OCI-M2 (cell line): ENCODE results near the gene VWA5B2.

Experiments used
- DNase-seq: peaks from one replicate; lab custom pipeline; 2025; ENCODE audit not compliant: unreplicated experiment; lab: John Stamatoyannopoulos, UW

The VWA5B2 gene

DNA sequence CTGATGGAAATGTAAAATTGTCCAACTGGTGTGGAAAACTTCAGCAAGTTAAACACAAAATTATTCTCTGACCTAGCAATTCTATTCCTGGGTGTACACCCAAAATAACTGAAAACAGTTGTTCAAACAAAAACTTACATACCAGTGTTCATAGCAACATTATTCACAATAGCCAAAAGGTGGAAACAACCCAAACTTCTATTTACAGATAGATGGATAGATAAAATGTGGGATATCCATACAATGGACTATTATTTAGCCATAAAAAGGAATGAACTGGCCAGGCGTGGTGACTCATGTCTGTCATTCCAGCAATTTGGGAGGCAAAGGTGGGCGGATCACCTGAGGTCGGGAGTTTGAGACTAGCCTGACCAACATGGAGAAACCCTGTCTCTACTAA is 6.9 kb upstream of the VWA5B2 start:
- no peak for DNase-seq

DNA sequence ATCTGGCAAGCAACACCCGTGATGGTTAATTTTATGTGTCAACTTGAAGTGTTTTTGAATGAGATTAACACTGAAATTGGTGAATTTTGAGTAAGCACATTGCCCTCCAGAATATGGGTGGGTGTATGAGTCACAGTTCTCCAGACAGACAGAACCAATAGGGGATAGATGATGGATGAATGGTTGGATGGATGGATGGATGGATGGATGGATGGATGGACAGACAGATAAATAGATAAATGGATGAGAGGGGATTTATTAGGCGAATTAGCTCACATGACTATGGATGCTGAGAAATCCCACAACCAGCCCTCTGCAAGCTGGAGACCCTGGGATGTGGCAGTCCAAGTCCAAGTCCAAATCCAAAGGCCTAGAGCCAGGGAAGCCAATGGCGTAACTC is 5.4 kb upstream of the VWA5B2 start:
- DNase-seq: no peak

DNA sequence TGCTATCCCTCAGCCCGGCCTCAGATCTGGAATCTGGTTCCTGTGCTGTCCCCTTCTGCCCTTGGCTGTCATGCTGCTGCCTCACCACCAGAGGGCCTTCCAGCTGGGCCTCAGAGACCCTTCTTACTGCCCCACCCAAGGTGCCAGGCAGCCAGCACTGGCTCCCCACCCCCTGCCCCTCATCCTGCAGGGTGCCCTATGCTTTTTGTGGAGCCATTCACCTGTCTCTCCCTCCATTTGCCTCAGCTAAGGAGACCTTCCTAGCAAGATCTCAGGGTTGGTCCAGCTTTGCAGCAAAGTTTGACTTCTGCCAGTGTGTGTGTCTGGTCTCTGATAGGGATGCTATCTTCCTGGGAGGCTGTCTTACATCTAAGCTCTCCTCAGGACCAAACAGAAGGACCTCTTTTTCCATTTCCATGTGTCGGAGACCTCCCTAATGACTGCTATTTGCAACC is 1.9 kb upstream of the VWA5B2 start:
- DNase-seq: no peak

DNA sequence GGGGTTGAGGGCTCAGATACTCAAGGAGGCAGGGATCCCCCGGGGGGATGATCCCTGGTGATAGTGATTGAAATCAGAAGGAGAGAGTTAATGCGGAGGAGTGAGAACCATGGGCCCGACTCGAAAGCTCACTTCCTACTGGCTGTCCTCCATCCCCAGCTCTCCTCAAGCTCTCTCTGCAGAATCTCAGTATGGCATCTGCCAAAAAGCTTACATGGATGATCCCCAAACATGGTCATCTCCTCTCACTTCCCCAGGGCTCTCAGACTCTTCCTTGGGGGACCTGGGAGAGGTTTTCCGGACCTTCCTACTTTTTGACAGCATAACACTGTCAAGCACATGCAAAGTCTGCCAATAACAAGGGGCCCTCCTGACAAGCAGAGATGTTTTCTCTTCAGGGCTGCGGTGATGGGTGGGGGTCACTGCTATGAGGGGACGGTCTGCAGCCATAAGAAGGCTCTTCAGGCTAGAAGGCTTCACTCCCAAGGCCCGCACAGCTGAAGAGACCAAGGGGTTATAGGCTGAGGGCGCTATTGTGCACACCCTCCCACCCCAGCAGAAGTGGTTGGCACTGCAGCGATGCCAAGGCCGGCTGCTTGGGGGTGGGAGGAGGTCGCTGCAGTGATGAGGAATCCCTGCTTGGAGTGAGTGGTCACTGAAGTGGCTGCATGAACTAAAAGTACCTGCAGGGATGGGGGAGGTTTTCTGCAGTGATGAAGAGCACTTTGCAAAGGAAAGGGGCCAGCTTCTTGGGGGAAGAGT is 828 bp upstream of the VWA5B2 start:
- no peak for DNase-seq

DNA sequence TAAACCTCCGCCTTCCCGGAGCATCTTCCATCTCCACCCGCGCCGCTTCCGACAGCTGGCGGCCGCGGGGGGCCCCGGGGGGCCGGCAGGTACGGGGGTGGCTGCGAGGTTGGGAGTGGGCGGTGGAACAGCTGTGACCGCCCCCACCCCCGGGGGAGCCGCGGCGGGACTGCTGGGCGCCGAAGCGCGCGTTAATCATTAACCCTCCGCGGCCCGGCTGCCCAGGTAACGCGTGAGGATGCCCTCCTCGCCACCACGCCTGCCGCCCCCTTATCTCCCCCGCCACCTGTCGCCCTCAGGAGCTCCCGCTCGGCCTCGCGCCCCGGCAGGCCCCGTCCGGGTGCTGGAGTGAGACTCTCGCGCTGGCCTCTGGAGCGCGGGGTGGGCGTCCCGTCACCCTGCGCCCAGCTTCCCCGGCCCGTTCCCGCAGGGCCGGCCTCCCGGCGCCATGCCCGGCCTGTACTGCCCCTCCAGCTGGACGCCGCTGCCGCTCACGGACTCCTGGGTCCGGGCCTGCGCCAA is 757 bp downstream of the VWA5B2 start:
- DNase-seq: no peak

DNA sequence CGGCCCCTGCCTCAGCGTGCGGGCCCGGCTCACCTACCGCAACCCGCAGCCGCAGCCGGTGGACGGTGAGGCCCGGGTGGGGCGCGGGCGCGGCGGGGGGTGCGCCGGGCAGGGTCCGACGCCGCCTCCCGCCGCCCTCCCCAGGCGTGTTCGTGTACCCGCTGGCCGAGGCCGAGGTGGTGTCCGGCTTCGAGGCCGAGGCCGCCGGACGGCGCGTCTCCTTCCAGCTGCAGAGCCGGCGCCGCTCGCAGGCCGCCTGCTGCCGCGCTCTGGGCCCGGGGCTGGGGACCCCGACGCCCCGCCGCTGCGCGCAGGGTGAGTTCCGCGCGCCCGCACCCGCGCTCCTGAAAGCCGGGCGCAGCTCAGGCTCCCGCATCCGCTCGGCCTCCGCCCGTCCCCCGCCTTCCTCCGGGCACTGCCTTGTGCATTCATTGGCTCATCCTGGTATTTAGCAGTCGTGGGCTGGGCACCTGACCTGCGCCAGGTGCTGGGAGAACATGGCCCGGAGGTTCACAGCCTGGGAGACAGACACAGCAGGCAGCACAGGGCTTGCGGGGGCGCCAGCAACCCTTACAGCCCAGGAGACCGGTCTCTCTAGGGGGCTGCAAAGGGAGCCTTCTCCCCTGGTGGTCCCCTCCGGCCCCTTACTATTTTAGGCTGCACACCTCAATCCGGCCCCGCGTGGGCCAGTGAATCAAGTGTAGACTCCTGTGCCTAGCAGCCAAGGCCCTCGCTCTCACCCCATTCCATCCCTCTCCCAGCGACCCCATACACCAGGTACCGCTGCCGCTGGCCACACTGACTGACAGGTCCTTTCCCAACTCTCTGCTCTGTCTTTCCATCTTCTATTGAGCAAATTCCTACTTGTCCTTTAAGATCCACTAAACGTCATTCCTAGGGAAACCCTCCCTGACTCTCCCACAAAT is 1.5 kb downstream of the VWA5B2 start:
- DNase-seq: no peak

DNA sequence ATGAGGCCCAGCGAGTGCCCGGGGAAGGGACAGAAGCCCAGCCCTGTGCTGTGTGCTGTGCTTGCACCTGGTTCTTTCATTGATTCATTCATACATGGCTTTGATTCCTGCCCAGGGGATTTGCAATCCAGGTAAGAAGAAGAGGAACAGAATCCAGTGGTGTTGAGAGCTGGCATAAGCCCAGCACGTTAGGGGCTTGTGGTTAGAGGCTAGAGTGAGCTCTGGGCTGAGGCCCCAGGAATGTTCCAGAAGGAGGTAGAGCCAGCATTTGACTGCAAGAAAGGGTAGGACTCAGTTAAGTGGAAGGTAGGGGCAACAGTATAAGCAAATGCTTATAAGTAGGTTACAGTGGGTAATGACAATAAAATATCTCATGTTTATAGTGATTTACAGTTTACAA is 2.3 kb downstream of the VWA5B2 start:
- DNase-seq: no peak

DNA sequence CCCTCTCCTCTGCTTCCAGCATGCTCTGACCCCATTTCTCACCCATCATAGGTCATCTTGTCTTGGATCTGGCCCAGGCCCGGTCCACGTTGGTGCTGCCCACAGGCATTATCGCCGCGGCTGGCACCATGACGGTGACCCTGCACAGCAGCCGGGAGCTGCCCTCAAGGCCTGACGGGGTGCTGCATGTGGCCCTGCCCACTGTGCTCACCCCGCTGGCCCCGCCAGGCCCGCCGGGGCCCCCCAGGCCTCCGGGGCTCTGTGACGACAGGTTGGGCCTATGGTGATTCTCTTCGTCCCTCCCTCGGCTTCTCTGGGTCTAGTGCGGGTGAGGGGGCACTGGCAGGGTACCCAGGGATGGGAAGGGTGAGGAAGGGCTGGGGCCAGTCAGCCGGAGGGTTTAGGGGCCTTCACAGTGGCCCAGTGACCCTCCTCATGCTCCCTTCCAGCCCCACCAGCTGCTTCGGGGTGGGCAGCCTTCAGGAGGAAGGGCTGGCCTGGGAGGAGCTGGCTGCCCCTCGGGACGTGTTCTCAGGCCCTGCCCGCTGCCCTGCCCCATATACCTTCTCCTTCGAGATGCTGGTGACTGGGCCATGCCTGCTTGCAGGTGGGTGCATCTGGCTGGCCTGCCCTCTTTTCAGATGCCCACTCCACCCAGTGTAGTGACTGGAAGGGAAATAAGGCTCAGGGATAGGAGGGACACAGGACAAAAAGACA is 3.9 kb downstream of the VWA5B2 start:
- DNase-seq: no peak

DNA sequence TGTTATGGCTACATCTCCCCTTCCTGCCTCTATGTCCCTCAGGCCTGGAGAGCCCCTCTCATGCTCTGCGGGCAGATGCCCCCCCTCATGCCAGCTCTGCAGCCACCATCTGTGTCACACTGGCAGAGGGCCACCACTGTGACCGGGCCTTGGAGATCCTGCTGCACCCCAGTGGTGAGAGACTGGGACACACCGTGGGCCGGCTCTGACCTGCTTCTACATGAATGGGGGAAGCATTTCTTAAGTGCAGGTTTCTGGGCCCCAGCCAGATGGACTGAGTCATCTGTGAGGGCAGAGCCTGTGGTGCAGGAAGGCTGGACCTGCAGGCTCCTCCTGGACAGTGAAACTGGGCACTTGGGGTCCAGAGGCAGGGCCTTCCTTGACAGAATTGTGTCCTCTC is 4.8 kb downstream of the VWA5B2 start:
- DNase-seq: no peak

DNA sequence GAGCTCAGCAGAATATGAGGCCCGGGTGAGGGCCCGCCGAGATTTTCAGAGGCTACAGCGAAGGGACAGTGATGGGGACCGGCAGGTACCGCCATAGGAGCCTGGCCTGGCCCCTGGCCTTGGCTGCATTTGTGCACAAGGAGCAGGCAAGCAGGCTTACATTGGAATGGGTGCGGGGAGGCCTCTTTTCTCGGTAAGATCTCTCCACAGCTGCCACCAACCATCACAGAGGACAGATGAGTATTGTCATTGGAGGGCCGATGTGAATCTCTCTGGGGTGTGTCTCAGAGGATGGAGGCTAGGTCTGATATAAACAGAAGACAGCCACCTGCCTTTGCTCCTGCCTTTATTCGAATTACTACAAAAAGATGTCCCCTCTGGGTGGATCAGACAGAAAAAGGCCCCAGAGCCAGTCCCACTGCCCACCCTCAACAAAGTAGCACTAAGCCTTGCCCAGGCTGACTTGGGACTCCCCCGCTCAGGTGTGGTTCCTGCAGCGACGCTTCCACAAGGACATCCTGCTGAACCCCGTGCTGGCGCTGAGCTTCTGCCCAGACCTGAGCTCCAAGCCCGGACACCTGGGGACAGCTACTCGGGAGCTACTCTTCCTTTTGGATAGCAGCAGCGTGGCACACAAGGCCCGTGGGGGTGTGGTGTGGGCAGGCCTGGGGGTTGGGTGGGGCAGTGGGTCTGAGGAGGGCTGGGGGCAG is 5.4 kb downstream of the VWA5B2 start:
- DNase-seq: no peak

DNA sequence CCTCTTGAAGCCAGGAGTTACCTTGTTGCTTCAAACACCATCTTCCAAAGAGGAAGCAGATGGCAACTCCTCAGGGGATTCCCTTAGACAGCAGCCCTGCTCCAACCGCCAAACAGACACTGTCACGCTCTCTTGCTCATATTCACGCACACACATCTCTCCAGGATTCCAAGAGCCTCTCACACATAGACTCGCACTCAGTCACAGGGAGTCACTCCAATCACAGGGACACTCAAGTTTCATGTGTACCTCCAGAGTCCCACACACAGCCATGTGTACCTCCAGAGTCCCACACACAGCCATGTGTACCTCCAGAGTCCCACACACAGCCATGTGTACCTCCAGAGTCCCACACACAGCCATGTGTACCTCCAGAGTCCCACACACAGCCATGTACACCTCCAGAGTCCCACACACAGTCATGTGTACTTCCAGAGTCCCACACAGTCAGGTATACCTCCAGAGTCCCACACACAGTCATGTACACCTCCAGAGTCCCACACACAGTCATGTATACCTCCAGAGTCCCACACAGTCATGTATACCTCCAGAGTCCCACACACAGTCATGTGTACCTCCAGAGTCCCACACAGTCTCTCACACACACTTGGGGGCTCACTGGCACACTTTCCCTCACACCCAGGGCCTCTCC is 6.1 kb downstream of the VWA5B2 start:
- no peak for DNase-seq

DNA sequence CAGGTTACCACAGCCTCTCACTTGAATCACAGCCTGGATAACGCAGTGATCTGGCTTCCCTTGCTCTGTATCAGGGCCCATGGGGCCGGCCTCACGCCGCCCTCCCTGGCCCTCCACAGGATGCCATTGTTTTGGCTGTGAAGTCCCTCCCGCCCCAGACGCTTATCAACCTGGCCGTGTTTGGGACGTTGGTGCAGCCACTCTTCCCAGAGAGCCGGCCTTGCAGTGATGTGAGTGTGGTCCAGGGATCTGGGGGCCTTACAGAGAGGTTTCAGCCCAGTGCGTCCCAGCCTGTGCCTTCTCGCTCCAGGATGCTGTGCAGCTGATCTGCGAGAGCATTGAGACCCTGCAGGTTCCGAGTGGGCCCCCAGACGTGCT is 6.6 kb downstream of the VWA5B2 start:
- DNase-seq: no peak

DNA sequence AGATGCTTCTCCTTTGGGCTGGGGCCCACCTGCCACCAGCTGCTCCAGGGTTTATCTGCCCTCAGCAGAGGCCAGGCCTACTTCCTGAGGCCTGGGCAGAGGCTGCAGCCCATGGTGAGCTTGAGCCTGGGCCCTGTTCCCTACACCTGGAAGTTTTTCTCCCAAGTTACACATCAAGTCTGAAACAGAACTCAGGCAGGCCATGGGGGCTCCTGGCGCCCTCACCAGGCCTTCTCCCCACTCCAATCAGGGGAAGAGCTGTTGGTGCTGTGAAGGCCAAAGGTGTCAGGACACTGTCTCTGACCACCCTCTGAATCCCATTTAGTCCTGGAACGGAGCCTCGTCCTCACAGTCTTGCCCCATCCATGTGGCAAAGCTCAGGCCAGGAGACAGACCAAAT is 7.3 kb downstream of the VWA5B2 start:
- DNase-seq: no peak

DNA sequence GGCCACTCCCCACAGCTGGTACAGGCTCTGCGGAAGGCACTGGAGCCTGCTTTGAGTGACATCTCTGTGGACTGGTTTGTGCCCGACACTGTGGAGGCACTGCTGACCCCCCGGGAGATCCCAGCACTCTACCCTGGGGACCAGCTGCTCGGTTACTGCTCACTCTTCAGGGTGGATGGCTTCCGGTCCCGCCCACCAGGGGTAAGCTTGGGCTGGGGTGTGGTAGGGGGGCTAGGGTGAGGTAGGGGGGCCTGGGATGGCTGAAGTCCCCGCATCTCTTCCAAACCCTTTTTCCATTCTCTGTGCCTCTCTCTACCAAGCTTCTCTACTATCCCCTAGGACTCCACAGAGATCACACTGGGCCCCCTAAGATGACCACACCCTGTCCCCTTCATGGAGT is 7.8 kb downstream of the VWA5B2 start:
- DNase-seq: no peak

DNA sequence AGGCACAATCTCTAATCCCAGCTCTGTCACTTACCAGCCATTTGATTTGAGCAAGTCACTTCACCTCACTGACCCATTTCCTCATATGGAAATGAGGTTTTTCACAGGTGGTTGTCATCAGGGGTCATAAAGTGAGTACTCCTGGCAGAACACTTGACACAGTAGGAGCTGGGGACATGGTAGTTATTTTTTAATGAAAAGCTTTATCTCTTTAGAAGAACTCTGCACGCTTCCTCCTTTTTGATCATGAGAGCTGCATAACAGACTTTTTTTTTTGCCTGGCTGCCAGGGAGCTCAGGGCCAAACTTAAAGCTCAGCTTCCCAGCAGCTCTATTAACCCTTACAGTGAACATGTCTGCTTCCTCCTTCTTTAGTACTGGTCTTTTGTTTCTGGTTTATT is 8.4 kb downstream of the VWA5B2 start:
- DNase-seq: no peak

DNA sequence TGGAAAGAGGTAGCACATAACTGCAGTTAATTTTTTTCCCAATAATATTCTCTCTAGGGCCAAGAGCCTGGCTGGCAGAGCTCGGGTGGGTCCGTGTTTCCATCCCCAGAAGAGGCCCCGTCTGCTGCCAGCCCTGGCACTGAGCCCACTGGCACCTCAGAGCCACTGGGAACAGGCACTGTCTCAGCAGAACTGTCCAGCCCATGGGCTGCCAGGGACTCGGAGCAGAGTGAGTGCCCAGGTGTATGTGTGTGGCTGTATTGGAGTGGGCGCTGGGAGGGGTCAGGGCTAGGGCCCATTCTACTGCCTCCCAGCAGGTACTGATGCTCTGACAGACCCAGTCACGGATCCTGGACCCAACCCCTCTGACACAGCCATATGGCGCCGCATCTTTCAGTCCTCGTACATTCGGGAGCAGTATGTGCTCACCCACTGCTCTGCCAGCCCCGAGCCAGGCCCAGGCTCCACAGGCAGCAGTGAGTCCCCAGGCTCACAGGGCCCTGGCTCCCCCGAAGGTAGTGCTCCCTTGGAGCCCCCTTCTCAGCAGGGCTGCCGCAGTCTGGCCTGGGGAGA is 8.9 kb downstream of the VWA5B2 start:
- no peak for DNase-seq

DNA sequence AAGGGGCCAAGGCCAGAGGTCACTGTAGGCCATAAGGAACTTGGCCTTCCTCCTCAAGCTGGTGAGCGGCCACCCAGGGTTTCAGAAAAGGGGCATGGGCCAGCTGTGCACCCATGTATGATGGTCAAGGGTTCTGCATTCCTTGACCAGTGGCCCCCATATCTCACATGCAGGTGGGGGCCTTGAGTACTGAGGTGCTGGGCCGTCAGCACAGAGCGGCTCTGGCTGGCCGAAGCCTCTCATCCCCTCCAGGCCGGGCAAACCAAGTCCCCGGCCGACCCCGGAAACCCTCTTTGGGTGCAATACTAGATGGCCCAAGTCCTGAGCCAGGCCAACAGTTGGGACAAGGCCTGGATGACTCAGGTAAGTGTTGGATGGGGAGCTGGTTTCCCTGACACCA is 9.8 kb downstream of the VWA5B2 start:
- no peak for DNase-seq

DNA sequence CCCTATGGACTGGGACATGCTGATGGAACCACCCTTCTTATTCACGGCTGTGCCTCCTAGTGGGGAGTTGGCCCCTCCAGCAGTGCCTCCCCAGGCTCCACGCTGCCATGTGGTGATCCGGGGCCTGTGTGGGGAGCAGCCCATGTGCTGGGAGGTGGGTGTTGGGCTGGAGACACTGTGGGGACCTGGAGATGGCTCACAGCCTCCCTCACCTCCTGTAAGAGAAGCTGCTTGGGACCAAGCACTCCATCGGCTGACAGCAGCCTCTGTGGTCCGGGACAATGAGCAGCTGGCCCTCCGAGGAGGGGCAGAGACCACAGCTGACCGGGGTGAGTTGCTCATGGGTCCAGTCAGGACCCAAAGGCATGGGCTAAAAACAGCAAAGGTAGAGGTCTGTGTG is 10.3 kb downstream of the VWA5B2 start:
- DNase-seq: no peak

DNA sequence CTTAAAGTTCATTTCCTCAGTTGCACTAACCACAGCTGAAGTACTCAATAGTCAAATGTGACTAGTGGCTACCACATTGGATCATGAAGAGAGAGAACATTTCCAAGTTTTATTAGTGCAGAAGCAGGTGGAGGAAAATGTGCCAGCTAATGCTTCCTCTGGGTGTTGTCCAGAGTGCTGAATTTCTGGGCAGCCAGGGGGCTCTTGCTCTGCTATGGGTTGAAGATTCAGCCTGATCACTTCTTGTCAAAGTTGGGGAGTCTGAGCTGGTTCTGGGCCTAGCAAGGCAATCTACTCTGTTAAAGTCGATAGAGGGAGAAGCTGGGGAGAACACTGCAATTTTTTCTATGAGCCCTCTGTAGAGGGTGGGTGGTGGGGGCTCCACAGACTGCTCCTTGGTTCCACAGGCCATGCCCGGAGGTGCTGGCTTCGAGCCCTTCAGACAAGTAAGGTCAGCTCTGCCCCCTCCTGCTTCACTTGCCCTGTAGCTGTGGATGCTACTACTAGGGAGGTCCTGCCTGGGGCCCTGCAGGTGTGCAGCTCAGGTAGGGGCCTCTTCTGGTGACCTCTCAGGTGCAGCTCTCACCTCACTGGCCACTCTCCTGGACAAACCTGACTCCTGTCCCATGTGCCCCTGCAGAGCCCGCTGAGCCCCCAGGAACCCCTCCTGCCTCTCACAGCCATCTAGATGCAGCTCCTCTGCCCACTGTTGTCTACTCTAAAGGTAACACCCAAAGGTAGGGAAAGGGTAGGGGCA is 11.2 kb downstream of the VWA5B2 start:
- DNase-seq: no peak
